ENCODE results near the gene FOXO3. TPM values are rescaled to one million over a fixed set of nuclear protein-coding genes. Genes with fewer than 3 reads are reported as not detected.
"Not testable (repeated sequence)": the region's sequence is repeated elsewhere in the genome, so short reads cannot be mapped to it uniquely, and the experiment has no call there.

The FOXO3 gene
- total RNA-seq, 2 donors from 2014 or later = 2.1 to 4.8 TPM

GRCh38 chr6:108654465-108655106 lies 93.9 kb downstream of the FOXO3 start:
- DNase-seq (ENCODE audit: low spot score in 2 of 2) = no peak
- no peak overlapping the region for H3K27ac Mint-ChIP-seq
- no peaks in the 10 kb centered on the region for H3K36me3 Mint-ChIP-seq
- no peak for ATAC-seq
- peaks cover 0 to 5% of the 10 kb centered on the region in 2 donors for H3K9me3 Mint-ChIP-seq

GRCh38 chr6:108655806-108656651 lies 95.3 kb downstream of the FOXO3 start:
- Mint-ChIP-seq H3K9me3 (peaks cover 0 to 5% of the 10 kb centered on the region in 2 donors), H3K36me3 (no peaks in the 10 kb centered on the region), H3K27ac (no peak overlapping the region)
- ATAC-seq (no peak), DNase-seq (ENCODE audit: low spot score in 2 of 2) (no peak)

- Mint-ChIP-seq H3K36me3 (no peaks in the 10 kb centered on the region), H3K27ac (no peak overlapping the region), H3K9me3 (peaks cover 0 to 5% of the 10 kb centered on the region in 2 donors)
- no peak for DNase-seq (ENCODE audit: low spot score in 2 of 2)
- no peak for ATAC-seq
Observed at GRCh38 chr6:108656836-108657235, 96.1 kb downstream of the FOXO3 start.

- ATAC-seq = no peak
- no peak overlapping the region for H3K27ac Mint-ChIP-seq
- peaks cover 0 to 2% of the 10 kb centered on the region in 2 donors for H3K36me3 Mint-ChIP-seq
- DNase-seq (ENCODE audit: low spot score in 2 of 2) = no peak
- H3K9me3 Mint-ChIP-seq = peaks cover 0 to 5% of the 10 kb centered on the region in 2 donors
Observed at GRCh38 chr6:108658174-108658573, 97.5 kb downstream of the FOXO3 start.

GRCh38 chr6:108658785-108659184 lies 98.1 kb downstream of the FOXO3 start:
- H3K36me3 Mint-ChIP-seq, H3K9me3 Mint-ChIP-seq: not testable (repeated sequence)

GRCh38 chr6:108660251-108660650 lies 99.5 kb downstream of the FOXO3 start:
- peaks cover 0 to 5% of the 10 kb centered on the region in 2 donors for H3K9me3 Mint-ChIP-seq
- H3K36me3 Mint-ChIP-seq = peaks cover 0 to 11% of the 10 kb centered on the region in 2 donors
- ATAC-seq (no peak), DNase-seq (ENCODE audit: low spot score in 2 of 2) (no peak)
- H3K27ac Mint-ChIP-seq = no peak overlapping the region

More at GRCh38 chr6:108658785-108659184, 98.1 kb downstream of the FOXO3 start:
- not testable (repeated sequence) for DNase-seq (ENCODE audit: low spot score in 2 of 2); H3K27ac Mint-ChIP-seq; ATAC-seq

GRCh38 chr6:108661430-108661829 lies 100.7 kb downstream of the FOXO3 start:
- Mint-ChIP-seq H3K36me3 (peaks cover 0 to 11% of the 10 kb centered on the region in 2 donors), H3K9me3 (peaks cover 0 to 5% of the 10 kb centered on the region in 2 donors), H3K27ac (no peak overlapping the region)
- DNase-seq (ENCODE audit: low spot score in 2 of 2) (no peak), ATAC-seq (peak in 1 of 2 donors; percentile 31)

GRCh38 chr6:108661982-108662381 lies 101.3 kb downstream of the FOXO3 start:
- DNase-seq (ENCODE audit: low spot score in 2 of 2) = no peak
- ATAC-seq = no peak
- Mint-ChIP-seq H3K27ac (no peak overlapping the region), H3K9me3 (peaks cover 0 to 5% of the 10 kb centered on the region in 2 donors), H3K36me3 (peaks cover 0 to 11% of the 10 kb centered on the region in 2 donors)

GRCh38 chr6:108662702-108663101 lies 102.0 kb downstream of the FOXO3 start:
- ATAC-seq (no peak), DNase-seq (ENCODE audit: low spot score in 2 of 2) (no peak)
- no peak overlapping the region for H3K27ac Mint-ChIP-seq
- peaks cover 0 to 5% of the 10 kb centered on the region in 2 donors for H3K9me3 Mint-ChIP-seq
- H3K36me3 Mint-ChIP-seq = peaks cover 0 to 11% of the 10 kb centered on the region in 2 donors

- not testable (repeated sequence) for DNase-seq (ENCODE audit: low spot score in 2 of 2); H3K9me3 Mint-ChIP-seq; H3K27ac Mint-ChIP-seq; ATAC-seq
- peaks cover 5 to 11% of the 10 kb centered on the region in 2 donors for H3K36me3 Mint-ChIP-seq
Observed at GRCh38 chr6:108663494-108664064, 102.9 kb downstream of the FOXO3 start.

- peak; percentile 81 to 85 for ATAC-seq
Observed at GRCh38 chr6:108665495-108666196, 104.9 kb downstream of the FOXO3 start.

GRCh38 chr6:108666656-108667260 lies 106.0 kb downstream of the FOXO3 start:
- peaks cover 5 to 11% of the 10 kb centered on the region in 2 donors for H3K36me3 Mint-ChIP-seq
- H3K27ac Mint-ChIP-seq = no peak overlapping the region
- no peaks in the 10 kb centered on the region for H3K9me3 Mint-ChIP-seq
- no peak for ATAC-seq
- DNase-seq (ENCODE audit: low spot score in 2 of 2) = no peak

More at GRCh38 chr6:108665495-108666196, 104.9 kb downstream of the FOXO3 start:
- Mint-ChIP-seq H3K27ac (no peak overlapping the region), H3K36me3 (peaks cover 5 to 11% of the 10 kb centered on the region in 2 donors), H3K9me3 (no peaks in the 10 kb centered on the region)
- no peak for DNase-seq (ENCODE audit: low spot score in 2 of 2)

- no peak for ATAC-seq
- Mint-ChIP-seq H3K36me3 (peaks cover 5 to 10% of the 10 kb centered on the region in 2 donors), H3K27ac (no peak overlapping the region), H3K9me3 (no peaks in the 10 kb centered on the region)
- DNase-seq (ENCODE audit: low spot score in 2 of 2) = no peak
Observed at GRCh38 chr6:108667993-108668392, 107.3 kb downstream of the FOXO3 start.

GRCh38 chr6:108669673-108670072 lies 109.0 kb downstream of the FOXO3 start:
- H3K27ac Mint-ChIP-seq = no peak overlapping the region
- DNase-seq (ENCODE audit: low spot score in 2 of 2) (no peak), ATAC-seq (no peak)
- peaks cover 4 to 5% of the 10 kb centered on the region in 2 donors for H3K36me3 Mint-ChIP-seq
- no peaks in the 10 kb centered on the region for H3K9me3 Mint-ChIP-seq

GRCh38 chr6:108671175-108671574 lies 110.5 kb downstream of the FOXO3 start:
- Mint-ChIP-seq H3K36me3 (peaks cover 0 to 5% of the 10 kb centered on the region in 2 donors), H3K9me3 (no peaks in the 10 kb centered on the region), H3K27ac (no peak overlapping the region)
- DNase-seq (ENCODE audit: low spot score in 2 of 2) (no peak), ATAC-seq (no peak)

GRCh38 chr6:108671790-108672189 lies 111.1 kb downstream of the FOXO3 start:
- H3K9me3 Mint-ChIP-seq = no peaks in the 10 kb centered on the region
- DNase-seq (ENCODE audit: low spot score in 2 of 2) = no peak
- ATAC-seq = no peak
- no peak overlapping the region for H3K27ac Mint-ChIP-seq
- H3K36me3 Mint-ChIP-seq = peaks cover 0 to 5% of the 10 kb centered on the region in 2 donors

All from activated naive CD4-positive, alpha-beta T cell treated with anti-CD3 and anti-CD28 coated beads, Interleukin-2, amount 50 U/mL, for 72 hours (primary cell).